Measurements from ENCODE around the gene SLFN14. TPM values are rescaled to one million over a fixed set of nuclear protein-coding genes. Genes with fewer than 3 reads are reported as not detected.

The SLFN14 gene
- total RNA-seq, 1 experiment from 2014 or later: not detected

DNA sequence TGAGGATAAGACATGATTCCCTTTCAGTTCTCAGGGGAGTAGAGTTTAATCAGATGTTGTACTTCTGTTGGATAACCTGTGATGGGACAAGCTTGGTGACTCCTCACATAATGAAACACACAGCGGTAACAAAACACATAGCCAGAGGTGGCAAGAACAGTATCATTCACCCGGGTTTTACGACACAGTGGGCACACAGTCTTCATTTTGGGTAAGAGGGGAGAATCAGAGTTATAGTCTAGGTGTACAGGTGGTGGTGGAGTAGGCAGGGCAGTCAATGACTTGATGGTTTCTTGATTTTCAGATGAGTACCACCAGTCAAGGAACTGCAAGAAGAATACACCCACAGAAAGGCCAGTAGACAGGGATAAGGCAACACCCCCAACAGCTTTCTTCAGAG is 15.1 kb upstream of the SLFN14 start:
- peaks cover 33% of the 10 kb centered on the region for H3K79me2 ChIP-seq (ENCODE audit: low read length)
- BruUV-seq (replicated peaks): no TSS peak
- H3K4me3 ChIP-seq (ENCODE audit: low read length): no peak overlapping the region
- H3K36me3 ChIP-seq (ENCODE audit: low read depth, low read length): peaks cover 3% of the 10 kb centered on the region; the same call in 1 of the 2 replicates
- no peak overlapping the region for H3K4me2 ChIP-seq (ENCODE audit: low read length)
- H3K9ac ChIP-seq (ENCODE audit: low read length): no peak overlapping the region
- CTCF ChIA-PET: no interaction called here
- TF ChIP-seq, protein P1, sequence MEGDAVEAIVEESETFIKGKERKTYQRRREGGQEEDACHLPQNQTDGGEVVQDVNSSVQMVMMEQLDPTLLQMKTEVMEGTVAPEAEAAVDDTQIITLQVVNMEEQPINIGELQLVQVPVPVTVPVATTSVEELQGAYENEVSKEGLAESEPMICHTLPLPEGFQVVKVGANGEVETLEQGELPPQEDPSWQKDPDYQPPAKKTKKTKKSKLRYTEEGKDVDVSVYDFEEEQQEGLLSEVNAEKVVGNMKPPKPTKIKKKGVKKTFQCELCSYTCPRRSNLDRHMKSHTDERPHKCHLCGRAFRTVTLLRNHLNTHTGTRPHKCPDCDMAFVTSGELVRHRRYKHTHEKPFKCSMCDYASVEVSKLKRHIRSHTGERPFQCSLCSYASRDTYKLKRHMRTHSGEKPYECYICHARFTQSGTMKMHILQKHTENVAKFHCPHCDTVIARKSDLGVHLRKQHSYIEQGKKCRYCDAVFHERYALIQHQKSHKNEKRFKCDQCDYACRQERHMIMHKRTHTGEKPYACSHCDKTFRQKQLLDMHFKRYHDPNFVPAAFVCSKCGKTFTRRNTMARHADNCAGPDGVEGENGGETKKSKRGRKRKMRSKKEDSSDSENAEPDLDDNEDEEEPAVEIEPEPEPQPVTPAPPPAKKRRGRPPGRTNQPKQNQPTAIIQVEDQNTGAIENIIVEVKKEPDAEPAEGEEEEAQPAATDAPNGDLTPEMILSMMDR (conservative IDR thresholded peaks at IDR 0.05; ENCODE audit: low read depth, low read length): no peak
- no peak for TF ChIP-seq EZH2 (IDR thresholded peaks at IDR 0.05; ENCODE audit: low read length, unreplicated experiment)
- TF ChIP-seq EZH2phosphoT487 (IDR thresholded peaks at IDR 0.05; ENCODE audit: borderline replicate concordance, low read length): no peak
- ATAC-seq (no peak), DNase-seq (no peak)
- H3F3A ChIP-seq (ENCODE audit: low read length, unreplicated experiment): peaks cover 3% of the 10 kb centered on the region
- POLR2A ChIA-PET (ENCODE audit: unreplicated experiment): interaction anchor here (0.7 kb wide), 1 partner anchor 12 kb away, joined by 3 read pairs; no protein-coding TSS in a partner anchor
- no peaks in the 10 kb centered on the region for H3K9me2 ChIP-seq (replicated peaks; ENCODE audit: low read length)
- no peaks in the 10 kb centered on the region for H4K20me1 ChIP-seq (ENCODE audit: low read length)
- H3K4me1 ChIP-seq (ENCODE audit: insufficient read depth, low read length): peaks cover 18% of the 10 kb centered on the region
- H3K27me3 ChIP-seq (ENCODE audit: low read length): no peaks in the 10 kb centered on the region
- intact Hi-C loops (cut with micrococcal nuclease): no loop called here
- H3K9me3 ChIP-seq (ENCODE audit: low read length): no peaks in the 10 kb centered on the region
- H2AFZ ChIP-seq (ENCODE audit: low read length): no peak overlapping the region
- no peak overlapping the region for H3K27ac ChIP-seq (ENCODE audit: low read length)

DNA sequence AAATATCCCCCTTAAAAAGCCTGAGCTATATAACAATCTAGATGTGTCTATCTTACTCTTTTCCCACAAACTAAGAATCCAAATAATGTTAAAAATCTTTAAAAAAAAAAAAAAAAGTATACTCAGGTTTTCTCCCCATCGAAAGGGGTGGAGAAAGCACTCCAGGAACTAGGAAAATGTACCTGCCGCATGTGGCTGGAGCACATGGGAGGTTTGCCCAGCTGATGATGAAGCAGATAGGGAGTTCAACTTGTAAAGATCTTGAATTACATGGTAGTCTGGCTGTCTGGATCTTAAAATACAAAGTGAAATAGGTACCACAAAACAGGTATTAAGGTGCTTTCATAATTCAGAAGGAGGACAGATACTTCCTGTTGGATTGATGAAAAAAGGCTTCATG is 8.8 kb upstream of the SLFN14 start:
- no peaks in the 10 kb centered on the region for H4K20me1 ChIP-seq (ENCODE audit: low read length)
- no peaks in the 10 kb centered on the region for H3K27me3 ChIP-seq (ENCODE audit: low read length)
- no peak for TF ChIP-seq EZH2 (IDR thresholded peaks at IDR 0.05; ENCODE audit: low read length, unreplicated experiment)
- TF ChIP-seq, protein P1 (conservative IDR thresholded peaks at IDR 0.05; ENCODE audit: low read depth, low read length): no peak
- no peak for TF ChIP-seq EZH2phosphoT487 (IDR thresholded peaks at IDR 0.05; ENCODE audit: borderline replicate concordance, low read length)
- H3K36me3 ChIP-seq (ENCODE audit: low read depth, low read length): no peaks in the 10 kb centered on the region; the same call in 1 of the 2 replicates
- H2AFZ ChIP-seq (ENCODE audit: low read length): no peak overlapping the region
- DNase-seq: no peak
- peak overlapping the region; percentile 92 for H3K9ac ChIP-seq (ENCODE audit: low read length)
- H3K4me1 ChIP-seq (ENCODE audit: insufficient read depth, low read length): peaks cover 9% of the 10 kb centered on the region; the same call in 1 of the 2 replicates
- H3K9me3 ChIP-seq (ENCODE audit: low read length): no peaks in the 10 kb centered on the region
- H3F3A ChIP-seq (ENCODE audit: low read length, unreplicated experiment): no peaks in the 10 kb centered on the region
- no peak for ATAC-seq
- H3K9me2 ChIP-seq (replicated peaks; ENCODE audit: low read length): no peaks in the 10 kb centered on the region
- peak overlapping the region; percentile 87 for H3K4me3 ChIP-seq (ENCODE audit: low read length)
- peaks cover 44% of the 10 kb centered on the region for H3K79me2 ChIP-seq (ENCODE audit: low read length)
- peak overlapping the region; percentile 92 for H3K4me2 ChIP-seq (ENCODE audit: low read length)
- intact Hi-C loops (cut with micrococcal nuclease): no loop called here
- CTCF ChIA-PET: no interaction called here
- H3K27ac ChIP-seq (ENCODE audit: low read length): no peak overlapping the region
- POLR2A ChIA-PET (ENCODE audit: unreplicated experiment): no interaction called here
- no TSS peak for BruUV-seq (replicated peaks)

- Histone ChIP-seq H3K9me2 (replicated peaks; ENCODE audit: low read length) (no peaks in the 10 kb centered on the region), H3K9me3 (ENCODE audit: low read length) (no peaks in the 10 kb centered on the region), H3K4me2 (ENCODE audit: low read length) (peak overlapping the region; percentile 92), H3K4me1 (ENCODE audit: insufficient read depth, low read length) (peaks cover 9% of the 10 kb centered on the region; the same call in 1 of the 2 replicates), H3K27ac (ENCODE audit: low read length) (peak overlapping the region; percentile 24; the same call in 1 of the 2 replicates), H3K4me3 (ENCODE audit: low read length) (peak overlapping the region; percentile 87), H2AFZ (ENCODE audit: low read length) (peak overlapping the region; percentile 70; the same call in 1 of the 2 replicates), H4K20me1 (ENCODE audit: low read length) (no peaks in the 10 kb centered on the region), H3F3A (ENCODE audit: low read length, unreplicated experiment) (no peaks in the 10 kb centered on the region), H3K27me3 (ENCODE audit: low read length) (no peaks in the 10 kb centered on the region), H3K79me2 (ENCODE audit: low read length) (peaks cover 44% of the 10 kb centered on the region), H3K9ac (ENCODE audit: low read length) (peak overlapping the region; percentile 92), H3K36me3 (ENCODE audit: low read depth, low read length) (no peaks in the 10 kb centered on the region)
- peak; percentile 77 for ATAC-seq
- ChIA-PET POLR2A (ENCODE audit: unreplicated experiment) (interaction anchor here (0.6 kb wide), 1 partner anchor 14 kb away, joined by 5 read pairs; no protein-coding TSS in a partner anchor), CTCF (interaction anchor here (0.5 kb wide), 1 partner anchor 291 kb away, joined by 4 read pairs; no protein-coding TSS in a partner anchor)
- TF ChIP-seq, protein P1 (conservative IDR thresholded peaks at IDR 0.05; ENCODE audit: low read depth, low read length): no peak
- TF ChIP-seq EZH2 (IDR thresholded peaks at IDR 0.05; ENCODE audit: low read length, unreplicated experiment): no peak
- TF ChIP-seq EZH2phosphoT487 (IDR thresholded peaks at IDR 0.05; ENCODE audit: borderline replicate concordance, low read length): no peak
- peak; percentile 52 for DNase-seq
- BruUV-seq (replicated peaks): no TSS peak
- intact Hi-C loops (cut with micrococcal nuclease): no loop called here
These were observed 7.9 kb upstream of the SLFN14 start for GRCh38 chr17:35568561-35568960.

Measured in PC-3 (cell line).